GM23248 (cell line): ENCODE measurements around the gene ZNF488.

Experiments
- EZH2 ChIP-seq: fragments of 200-600 bp; sonication (generic); IDR thresholded peaks from 2 replicates; pipeline ENCODE4 v1.6.1; 2018; ENCODE audit warnings: antibody characterized with exemption, mild to moderate bottlenecking; ENCODE audit not compliant: insufficient read depth, poor library complexity, severe bottlenecking
- EZH2phosphoT487 ChIP-seq: fragments of 200-600 bp; sonication (generic); IDR thresholded peaks from 2 replicates; pipeline ENCODE4 v1.6.1; 2018; ENCODE audit warnings: antibody characterized with exemption, moderate library complexity, mild to moderate bottlenecking, low read depth; ENCODE audit not compliant: insufficient read depth

- TF ChIP-seq EZH2: no peak
- no peak for TF ChIP-seq EZH2phosphoT487
Observed at GRCh38 chr10:47404937-47405336, 20.8 kb upstream of the ZNF488 start.
